Panc1 (cell line): Measurements from ENCODE around the gene ACSM5.

Source experiments
- POLR2AphosphoS5 ChIP-seq: IDR thresholded peaks from 2 replicates; pipeline ENCODE4 v1.6.1; 2012; ENCODE audit warnings: mild to moderate bottlenecking, low read depth, low read length, moderate library complexity
- SIN3A ChIP-seq: IDR thresholded peaks from 2 replicates; pipeline ENCODE4 v1.6.1; 2012; ENCODE audit warnings: low read depth, mild to moderate bottlenecking, low read length, moderate library complexity, borderline replicate concordance; ENCODE audit not compliant: insufficient read depth
- TF ChIP-seq, protein P1 (sequence below): fragments of 450-650 bp; IDR thresholded peaks from 2 replicates; pipeline ENCODE4 v1.5.1; 2017; ENCODE audit warnings: mild to moderate bottlenecking
- TF ChIP-seq, protein P2 (sequence below), 2 experiments: IDR thresholded peaks; 2 replicates each; pipeline ENCODE4 v1.6.1; 2011 to 2012; ENCODE audit warnings: low read depth in 2 of 2, control low read depth in 1 of 2, low read length in 1 of 2, mild to moderate bottlenecking in 1 of 2, moderate library complexity in 1 of 2; ENCODE audit not compliant: insufficient read depth in 1 of 2

DNA sequence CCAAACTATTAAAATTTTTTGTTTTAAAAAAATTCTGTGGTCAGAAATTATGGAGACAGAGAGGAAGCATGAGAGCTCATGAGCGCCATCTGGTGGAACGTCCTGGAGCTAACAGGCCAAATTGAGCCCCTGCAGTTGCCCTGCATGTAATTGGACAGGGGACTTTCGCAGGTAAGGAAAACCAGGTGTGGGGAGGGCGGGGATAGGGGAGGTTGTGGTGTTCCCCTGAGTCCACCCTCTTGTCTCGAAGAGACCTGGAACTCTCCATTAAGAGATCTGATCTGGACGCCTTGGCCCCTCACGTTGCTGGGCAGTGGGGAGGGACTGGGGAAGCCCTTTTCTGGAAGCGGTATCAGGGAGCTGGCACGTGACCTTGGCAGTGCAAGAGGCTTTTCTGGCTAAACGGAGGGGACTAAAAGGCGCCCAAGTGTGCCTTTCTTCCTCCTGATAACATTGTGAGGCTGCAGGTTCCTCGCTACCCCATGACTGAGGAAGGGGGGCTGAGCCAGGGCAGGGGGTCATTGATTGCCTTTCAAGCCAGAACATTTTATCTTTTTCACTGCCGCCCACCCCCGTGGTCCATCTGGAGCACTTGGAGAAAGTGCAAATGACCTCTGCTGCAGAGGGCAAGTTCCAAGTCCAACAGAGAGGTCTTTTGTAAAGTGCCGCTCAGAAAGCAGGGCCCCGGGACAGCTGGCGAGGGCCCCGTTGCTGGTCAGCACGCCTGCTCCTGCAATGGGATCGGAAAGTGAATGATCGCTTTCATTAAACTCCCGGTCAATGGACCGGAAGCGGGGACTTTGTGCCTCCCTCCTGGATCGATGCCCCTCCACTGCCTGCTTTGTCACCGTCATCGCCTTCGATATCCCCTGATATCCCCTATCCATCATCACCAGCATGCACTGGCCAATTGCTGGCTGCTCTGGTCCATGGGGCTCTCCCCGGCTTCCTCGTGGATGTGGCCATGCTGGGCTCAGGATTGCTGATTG lies 23.2 kb upstream of the ACSM5 start:
- TF ChIP-seq, protein P1, sequence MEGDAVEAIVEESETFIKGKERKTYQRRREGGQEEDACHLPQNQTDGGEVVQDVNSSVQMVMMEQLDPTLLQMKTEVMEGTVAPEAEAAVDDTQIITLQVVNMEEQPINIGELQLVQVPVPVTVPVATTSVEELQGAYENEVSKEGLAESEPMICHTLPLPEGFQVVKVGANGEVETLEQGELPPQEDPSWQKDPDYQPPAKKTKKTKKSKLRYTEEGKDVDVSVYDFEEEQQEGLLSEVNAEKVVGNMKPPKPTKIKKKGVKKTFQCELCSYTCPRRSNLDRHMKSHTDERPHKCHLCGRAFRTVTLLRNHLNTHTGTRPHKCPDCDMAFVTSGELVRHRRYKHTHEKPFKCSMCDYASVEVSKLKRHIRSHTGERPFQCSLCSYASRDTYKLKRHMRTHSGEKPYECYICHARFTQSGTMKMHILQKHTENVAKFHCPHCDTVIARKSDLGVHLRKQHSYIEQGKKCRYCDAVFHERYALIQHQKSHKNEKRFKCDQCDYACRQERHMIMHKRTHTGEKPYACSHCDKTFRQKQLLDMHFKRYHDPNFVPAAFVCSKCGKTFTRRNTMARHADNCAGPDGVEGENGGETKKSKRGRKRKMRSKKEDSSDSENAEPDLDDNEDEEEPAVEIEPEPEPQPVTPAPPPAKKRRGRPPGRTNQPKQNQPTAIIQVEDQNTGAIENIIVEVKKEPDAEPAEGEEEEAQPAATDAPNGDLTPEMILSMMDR, result peak; percentile 97
- TF ChIP-seq POLR2AphosphoS5 (no peak), SIN3A (no peak)
- TF ChIP-seq, protein P2, sequence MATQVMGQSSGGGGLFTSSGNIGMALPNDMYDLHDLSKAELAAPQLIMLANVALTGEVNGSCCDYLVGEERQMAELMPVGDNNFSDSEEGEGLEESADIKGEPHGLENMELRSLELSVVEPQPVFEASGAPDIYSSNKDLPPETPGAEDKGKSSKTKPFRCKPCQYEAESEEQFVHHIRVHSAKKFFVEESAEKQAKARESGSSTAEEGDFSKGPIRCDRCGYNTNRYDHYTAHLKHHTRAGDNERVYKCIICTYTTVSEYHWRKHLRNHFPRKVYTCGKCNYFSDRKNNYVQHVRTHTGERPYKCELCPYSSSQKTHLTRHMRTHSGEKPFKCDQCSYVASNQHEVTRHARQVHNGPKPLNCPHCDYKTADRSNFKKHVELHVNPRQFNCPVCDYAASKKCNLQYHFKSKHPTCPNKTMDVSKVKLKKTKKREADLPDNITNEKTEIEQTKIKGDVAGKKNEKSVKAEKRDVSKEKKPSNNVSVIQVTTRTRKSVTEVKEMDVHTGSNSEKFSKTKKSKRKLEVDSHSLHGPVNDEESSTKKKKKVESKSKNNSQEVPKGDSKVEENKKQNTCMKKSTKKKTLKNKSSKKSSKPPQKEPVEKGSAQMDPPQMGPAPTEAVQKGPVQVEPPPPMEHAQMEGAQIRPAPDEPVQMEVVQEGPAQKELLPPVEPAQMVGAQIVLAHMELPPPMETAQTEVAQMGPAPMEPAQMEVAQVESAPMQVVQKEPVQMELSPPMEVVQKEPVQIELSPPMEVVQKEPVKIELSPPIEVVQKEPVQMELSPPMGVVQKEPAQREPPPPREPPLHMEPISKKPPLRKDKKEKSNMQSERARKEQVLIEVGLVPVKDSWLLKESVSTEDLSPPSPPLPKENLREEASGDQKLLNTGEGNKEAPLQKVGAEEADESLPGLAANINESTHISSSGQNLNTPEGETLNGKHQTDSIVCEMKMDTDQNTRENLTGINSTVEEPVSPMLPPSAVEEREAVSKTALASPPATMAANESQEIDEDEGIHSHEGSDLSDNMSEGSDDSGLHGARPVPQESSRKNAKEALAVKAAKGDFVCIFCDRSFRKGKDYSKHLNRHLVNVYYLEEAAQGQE (IDR thresholded peaks at IDR 0.05; ENCODE audit: insufficient read depth in 1 of 2, low read depth in 2 of 2, low read length in 1 of 2), result no peak
